IMR-90 (cell line): ENCODE measurements around the gene CARD18.

Experiments used
- CEBPB ChIP-seq: IDR thresholded peaks from 2 replicates; pipeline ENCODE4 v1.6.1; 2012; ENCODE audit warnings: low read depth, low read length, improper control_type of control experiment
- FOS ChIP-seq: fragments of 150-350 bp; IDR thresholded peaks from 2 replicates; pipeline ENCODE4 v1.6.1; 2016; ENCODE audit warnings: low read depth, low read length
- MXI1 ChIP-seq: IDR thresholded peaks from 2 replicates; pipeline ENCODE4 v1.6.1; 2012; ENCODE audit warnings: low read depth, mild to moderate bottlenecking, low read length, moderate library complexity, borderline replicate concordance
- NFE2L2 ChIP-seq: fragments of 150-350 bp; IDR thresholded peaks from 2 replicates; pipeline ENCODE4 v1.6.1; 2016; ENCODE audit warnings: low read depth, mild to moderate bottlenecking, low read length
- POLR2A ChIP-seq: IDR thresholded peaks from 2 replicates; pipeline ENCODE4 v1.6.1; 2012; ENCODE audit warnings: mild to moderate bottlenecking, low read depth, low read length
- RCOR1 ChIP-seq: IDR thresholded peaks from 2 replicates; pipeline ENCODE4 v1.6.1; 2012; ENCODE audit warnings: mild to moderate bottlenecking, low read length, improper control_type of control experiment; ENCODE audit not compliant: insufficient replicate concordance
- RFX5 ChIP-seq: IDR thresholded peaks from 2 replicates; pipeline ENCODE4 v1.8.0; 2012; ENCODE audit warnings: low read depth, mild to moderate bottlenecking, low read length, moderate library complexity
- TF ChIP-seq, protein P1 (sequence below): conservative IDR thresholded peaks from 2 replicates; pipeline ENCODE4 v1.5.1; 2012; ENCODE audit warnings: mild to moderate bottlenecking, low read depth, low read length, improper control_type of control experiment
- TF ChIP-seq, protein P2 (sequence below): fragments of 150-350 bp; IDR thresholded peaks from 2 replicates; pipeline ENCODE4 v1.6.1; 2017; ENCODE audit warnings: mild to moderate bottlenecking, antibody characterized with exemption, low read length, low read depth

DNA sequence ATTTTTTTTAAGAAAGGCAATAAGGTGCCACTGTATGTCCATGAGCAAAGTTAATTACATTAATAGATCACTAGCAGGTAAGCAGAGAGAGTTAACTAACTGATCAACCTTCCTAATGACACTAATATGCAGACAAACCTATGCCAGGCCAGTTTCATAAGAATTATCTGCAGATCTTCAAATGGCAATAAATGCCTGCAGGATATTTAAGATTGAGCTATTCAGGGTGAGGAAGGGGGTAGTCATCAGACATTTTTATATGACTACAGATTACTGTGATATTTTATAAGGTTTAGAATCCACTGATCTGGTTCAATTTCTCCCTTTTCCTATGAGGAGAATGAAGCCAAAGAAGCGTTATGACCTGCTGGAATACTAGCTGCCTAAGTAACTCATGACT lies 30.2 kb downstream of the CARD18 start:
- TF ChIP-seq, protein P1, sequence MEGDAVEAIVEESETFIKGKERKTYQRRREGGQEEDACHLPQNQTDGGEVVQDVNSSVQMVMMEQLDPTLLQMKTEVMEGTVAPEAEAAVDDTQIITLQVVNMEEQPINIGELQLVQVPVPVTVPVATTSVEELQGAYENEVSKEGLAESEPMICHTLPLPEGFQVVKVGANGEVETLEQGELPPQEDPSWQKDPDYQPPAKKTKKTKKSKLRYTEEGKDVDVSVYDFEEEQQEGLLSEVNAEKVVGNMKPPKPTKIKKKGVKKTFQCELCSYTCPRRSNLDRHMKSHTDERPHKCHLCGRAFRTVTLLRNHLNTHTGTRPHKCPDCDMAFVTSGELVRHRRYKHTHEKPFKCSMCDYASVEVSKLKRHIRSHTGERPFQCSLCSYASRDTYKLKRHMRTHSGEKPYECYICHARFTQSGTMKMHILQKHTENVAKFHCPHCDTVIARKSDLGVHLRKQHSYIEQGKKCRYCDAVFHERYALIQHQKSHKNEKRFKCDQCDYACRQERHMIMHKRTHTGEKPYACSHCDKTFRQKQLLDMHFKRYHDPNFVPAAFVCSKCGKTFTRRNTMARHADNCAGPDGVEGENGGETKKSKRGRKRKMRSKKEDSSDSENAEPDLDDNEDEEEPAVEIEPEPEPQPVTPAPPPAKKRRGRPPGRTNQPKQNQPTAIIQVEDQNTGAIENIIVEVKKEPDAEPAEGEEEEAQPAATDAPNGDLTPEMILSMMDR, result no peak
- TF ChIP-seq RCOR1, result no peak
- no peak for TF ChIP-seq CEBPB
- TF ChIP-seq, protein P2, sequence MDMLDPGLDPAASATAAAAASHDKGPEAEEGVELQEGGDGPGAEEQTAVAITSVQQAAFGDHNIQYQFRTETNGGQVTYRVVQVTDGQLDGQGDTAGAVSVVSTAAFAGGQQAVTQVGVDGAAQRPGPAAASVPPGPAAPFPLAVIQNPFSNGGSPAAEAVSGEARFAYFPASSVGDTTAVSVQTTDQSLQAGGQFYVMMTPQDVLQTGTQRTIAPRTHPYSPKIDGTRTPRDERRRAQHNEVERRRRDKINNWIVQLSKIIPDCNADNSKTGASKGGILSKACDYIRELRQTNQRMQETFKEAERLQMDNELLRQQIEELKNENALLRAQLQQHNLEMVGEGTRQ, result no peak
- TF ChIP-seq MXI1, result no peak
- TF ChIP-seq FOS, result no peak
- TF ChIP-seq POLR2A, result no peak
- TF ChIP-seq RFX5, result no peak
- no peak for TF ChIP-seq NFE2L2
